ENCODE data around the gene VPS54. TPM values are rescaled to one million over a fixed set of nuclear protein-coding genes. Genes with fewer than 3 reads are reported as not detected.

VPS54 gene
- total and polyA plus RNA-seq, 2 donors from 2014 or later: 17.4 to 25.0 TPM

DNA sequence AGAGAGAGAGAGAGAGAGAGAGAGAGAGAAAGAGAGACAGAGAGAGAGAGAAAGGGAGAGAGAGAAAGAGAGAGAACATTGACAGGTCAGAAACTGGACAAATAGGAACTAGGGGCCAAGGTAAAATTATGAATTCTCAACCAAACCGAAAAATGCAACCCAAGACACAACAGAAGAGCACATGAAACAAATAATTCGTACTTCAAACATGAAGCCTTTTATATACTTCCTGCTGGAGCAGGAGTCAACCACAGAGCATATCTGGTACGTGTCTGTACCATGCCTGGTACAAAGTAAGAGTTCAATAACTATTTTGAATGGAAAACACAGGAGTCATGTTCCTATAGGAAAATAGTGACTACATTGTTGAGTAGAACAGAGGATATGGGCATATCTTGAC, 6.5 kb upstream of the VPS54 start:
- Histone ChIP-seq H3K27ac (ENCODE audit: low read depth in 2 of 2, low read length in 2 of 2) (no peak overlapping the region), H3K9me3 (ENCODE audit: control insufficient read depth in 2 of 3, insufficient read depth in 1 of 3, low read length in 3 of 3) (no peaks in the 10 kb centered on the region), H3K4me1 (ENCODE audit: control insufficient read depth in 2 of 3, insufficient read depth in 2 of 3, low read depth in 1 of 3, low read length in 3 of 3) (no peaks in the 10 kb centered on the region), H3K4me3 (ENCODE audit: low read length in 3 of 3) (no peak overlapping the region), H3K9ac (ENCODE audit: low read length in 3 of 3) (no peak overlapping the region), H3K36me3 (ENCODE audit: control insufficient read depth in 2 of 3, insufficient read depth in 3 of 3, low read length in 3 of 3) (no peaks in the 10 kb centered on the region), H3K27me3 (ENCODE audit: control insufficient read depth, insufficient read depth, low read length) (no peaks in the 10 kb centered on the region)
- intact Hi-C loops (cut with DNase I): no loop called here
- FAIRE-seq: no peak
- TF ChIP-seq CTCF (IDR thresholded peaks at IDR 0.05; ENCODE audit: borderline replicate concordance, extremely low read depth, insufficient read depth): no peak
- no peak for DNase-seq

- Histone ChIP-seq H3K36me3 (ENCODE audit: control insufficient read depth in 2 of 3, insufficient read depth in 3 of 3, low read length in 3 of 3) (no peaks in the 10 kb centered on the region), H3K27ac (ENCODE audit: low read depth in 2 of 2, low read length in 2 of 2) (no peak overlapping the region), H3K9ac (ENCODE audit: low read length in 3 of 3) (no peak overlapping the region), H3K9me3 (ENCODE audit: control insufficient read depth in 2 of 3, insufficient read depth in 1 of 3, low read length in 3 of 3) (no peaks in the 10 kb centered on the region), H3K4me3 (ENCODE audit: low read length in 3 of 3) (no peak overlapping the region), H3K4me1 (ENCODE audit: control insufficient read depth in 2 of 3, insufficient read depth in 2 of 3, low read depth in 1 of 3, low read length in 3 of 3) (peaks cover 0 to 11% (median 4%) of the 10 kb centered on the region in 3 donors), H3K27me3 (ENCODE audit: control insufficient read depth, insufficient read depth, low read length) (no peaks in the 10 kb centered on the region)
- no peak for FAIRE-seq
- intact Hi-C loops (cut with DNase I): no loop called here
- DNase-seq: no peak
- no peak for TF ChIP-seq CTCF (IDR thresholded peaks at IDR 0.05; ENCODE audit: borderline replicate concordance, extremely low read depth, insufficient read depth)
Measured at GRCh38 chr2:64024259-64024949, 5.2 kb upstream of the VPS54 start.

GRCh38 chr2:64023485-64024258, 4.4 kb upstream of the VPS54 start:
- intact Hi-C loops (cut with DNase I): no loop called here
- H3K27me3 ChIP-seq (ENCODE audit: control insufficient read depth, insufficient read depth, low read length): no peaks in the 10 kb centered on the region

More at GRCh38 chr2:64023485-64024258, 4.4 kb upstream of the VPS54 start:
- FAIRE-seq (no peak), DNase-seq (no peak)
- no peak for TF ChIP-seq CTCF (IDR thresholded peaks at IDR 0.05; ENCODE audit: borderline replicate concordance, extremely low read depth, insufficient read depth)
- H3K9me3 ChIP-seq (ENCODE audit: control insufficient read depth in 2 of 3, insufficient read depth in 1 of 3, low read length in 3 of 3): no peaks in the 10 kb centered on the region
- no peaks in the 10 kb centered on the region for H3K36me3 ChIP-seq (ENCODE audit: control insufficient read depth in 2 of 3, insufficient read depth in 3 of 3, low read length in 3 of 3)
- no peak overlapping the region for H3K9ac ChIP-seq (ENCODE audit: low read length in 3 of 3)
- no peak overlapping the region for H3K27ac ChIP-seq (ENCODE audit: low read depth in 2 of 2, low read length in 2 of 2)
- peaks cover 0 to 11% (median 4%) of the 10 kb centered on the region in 3 donors for H3K4me1 ChIP-seq (ENCODE audit: control insufficient read depth in 2 of 3, insufficient read depth in 2 of 3, low read depth in 1 of 3, low read length in 3 of 3)
- H3K4me3 ChIP-seq (ENCODE audit: low read length in 3 of 3): no peak overlapping the region
